HG03469 (cell line): Measurements from ENCODE around the gene UFD1.
A peak's percentile ranks its signal among the peaks of the same experiment; 100 is the strongest.

Source experiments
- ATAC-seq: cut with Tn5 transposase; IDR thresholded peaks from one replicate; pipeline ENCODE4 v1.9.1; 2021; ENCODE audit warnings: mild to moderate bottlenecking, moderate library complexity, moderate number of reproducible peaks; ENCODE audit not compliant: unreplicated experiment

Gene UFD1

GRCh38 chr22:19430890-19431541 is 48.0 kb downstream of the UFD1 start:
- no peak for ATAC-seq

GRCh38 chr22:19429950-19430889 is 48.8 kb downstream of the UFD1 start:
- no peak for ATAC-seq

- ATAC-seq = no peak
These were observed 54.9 kb downstream of the UFD1 start for GRCh38 chr22:19424186-19424500.

GRCh38 chr22:19422440-19423301 is 56.3 kb downstream of the UFD1 start:
- ATAC-seq = no peak

GRCh38 chr22:19420321-19420720 is 58.7 kb downstream of the UFD1 start:
- no peak for ATAC-seq

- peak; percentile 62 for ATAC-seq
These were observed 59.4 kb downstream of the UFD1 start for GRCh38 chr22:19419464-19420178.

GRCh38 chr22:19419086-19419463 is 59.9 kb downstream of the UFD1 start:
- no peak for ATAC-seq

- no peak for ATAC-seq
These were observed 66.1 kb downstream of the UFD1 start for GRCh38 chr22:19412923-19413322.

GRCh38 chr22:19412478-19412877 is 66.5 kb downstream of the UFD1 start:
- no peak for ATAC-seq

- no peak for ATAC-seq
These were observed 67.3 kb downstream of the UFD1 start for GRCh38 chr22:19411690-19412045.

GRCh38 chr22:19410941-19411689 is 67.9 kb downstream of the UFD1 start:
- ATAC-seq = no peak

GRCh38 chr22:19407649-19408606 is 71.1 kb downstream of the UFD1 start:
- no peak for ATAC-seq

GRCh38 chr22:19406846-19407245 is 72.1 kb downstream of the UFD1 start:
- no peak for ATAC-seq

GRCh38 chr22:19406281-19406811 is 72.6 kb downstream of the UFD1 start:
- no peak for ATAC-seq

GRCh38 chr22:19405652-19406051 is 73.3 kb downstream of the UFD1 start:
- no peak for ATAC-seq

GRCh38 chr22:19405133-19405532 is 73.9 kb downstream of the UFD1 start:
- ATAC-seq = no peak

GRCh38 chr22:19404676-19405075 is 74.3 kb downstream of the UFD1 start:
- ATAC-seq = no peak

- no peak for ATAC-seq
These were observed 76.3 kb downstream of the UFD1 start for GRCh38 chr22:19402642-19403191.
